GM23248 (cell line): ENCODE measurements around the gene SLC25A38. TPM values are rescaled to one million over a fixed set of nuclear protein-coding genes. Genes with fewer than 3 reads are reported as not detected.

ENCODE experiments used
- DNase-seq: peaks from one replicate; pipeline ENCODE4 v3.0.0-alpha.2; 2015
- H2AFZ ChIP-seq: fragments of 200-600 bp; sonication (generic); 2 replicates; pipeline ENCODE4 v1.6.1; 2016; ENCODE audit warnings: antibody characterized with exemption
- H3F3A ChIP-seq: fragments of 200-600 bp; sonication (generic); 2 replicates; pipeline ENCODE4 v1.6.1; 2016; ENCODE audit warnings: mild to moderate bottlenecking, antibody characterized with exemption, mixed run types; ENCODE audit not compliant: insufficient read depth
- H3K27ac ChIP-seq: fragments of 200-600 bp; sonication (generic); 2 replicates; pipeline ENCODE4 v1.5.1; 2016; ENCODE audit warnings: mild to moderate bottlenecking
- H3K27me3 ChIP-seq: fragments of 200-600 bp; sonication (generic); replicated peaks from 2 replicates; pipeline ENCODE4 v1.6.1; 2016; ENCODE audit warnings: mild to moderate bottlenecking; ENCODE audit not compliant: insufficient read depth
- H3K36me3 ChIP-seq: fragments of 200-600 bp; sonication (generic); 2 replicates; pipeline ENCODE4 v1.6.1; 2016; ENCODE audit warnings: low read depth, mild to moderate bottlenecking
- H3K4me1 ChIP-seq: fragments of 200-600 bp; sonication (generic); 2 replicates; pipeline ENCODE4 v1.6.1; 2016; ENCODE audit warnings: mild to moderate bottlenecking; ENCODE audit not compliant: insufficient read depth
- H3K4me2 ChIP-seq: fragments of 200-600 bp; sonication (generic); one replicate; pipeline ENCODE4 v1.6.1; 2016; ENCODE audit warnings: mild to moderate bottlenecking; ENCODE audit not compliant: unreplicated experiment
- H3K4me3 ChIP-seq: fragments of 200-600 bp; sonication (generic); 2 replicates; pipeline ENCODE4 v1.5.1; 2016; ENCODE audit warnings: mild to moderate bottlenecking
- H3K79me2 ChIP-seq: fragments of 200-600 bp; sonication (generic); 2 replicates; pipeline ENCODE4 v1.6.1; 2016; ENCODE audit warnings: mild to moderate bottlenecking; ENCODE audit not compliant: insufficient read depth
- H3K9ac ChIP-seq: fragments of 200-600 bp; sonication (generic); 2 replicates; pipeline ENCODE4 v1.6.1; 2016; ENCODE audit warnings: mild to moderate bottlenecking
- H3K9me2 ChIP-seq: fragments of 200-600 bp; sonication (generic); 2 replicates; pipeline ENCODE4 v1.6.1; 2016; ENCODE audit warnings: mixed run types, mild to moderate bottlenecking, moderate library complexity; ENCODE audit not compliant: insufficient read depth
- H3K9me3 ChIP-seq: fragments of 200-600 bp; sonication (generic); one replicate; pipeline ENCODE4 v1.6.1; 2017; ENCODE audit warnings: low read depth
- H4K20me1 ChIP-seq: fragments of 200-600 bp; sonication (generic); 2 replicates; pipeline ENCODE4 v1.6.0; 2016; ENCODE audit not compliant: insufficient read depth
- EZH2 ChIP-seq: fragments of 200-600 bp; sonication (generic); IDR thresholded peaks from 2 replicates; pipeline ENCODE4 v1.6.1; 2018; ENCODE audit warnings: antibody characterized with exemption, mild to moderate bottlenecking; ENCODE audit not compliant: insufficient read depth, poor library complexity, severe bottlenecking
- EZH2phosphoT487 ChIP-seq: fragments of 200-600 bp; sonication (generic); IDR thresholded peaks from 2 replicates; pipeline ENCODE4 v1.6.1; 2018; ENCODE audit warnings: antibody characterized with exemption, moderate library complexity, mild to moderate bottlenecking, low read depth; ENCODE audit not compliant: insufficient read depth
- WGBS, 2 experiments: methylation state at CpG; one replicate each; pipeline ENCODE4 v1.1.6; 2015 to 2017; ENCODE audit warnings: low lambda C conversion rate in 2 of 2, low coverage in 1 of 2; ENCODE audit errors: missing lambda C conversion rate in 2 of 2; 5-methylcytosine and 5-hydroxymethylcytosine counted together
- in situ Hi-C: fragments of 300-500 bp; cut with MboI; formaldehyde crosslinking; loops from 2 replicates; pipeline ENCODE4 v1.15.0; 2020
- polyA plus RNA-seq: library from polyadenylated mRNA; unstranded; fragments of >200 nt; fragmentation: Nextera tagmentation; extraction: Ambion mirVana; gene quantifications from 2 replicates; pipeline ENCODE4 v1.2.1, GENCODE V29; 2016
- total RNA-seq: library from RNA; depleted of rRNA; stranded (reverse); fragments of >200 nt; shearing (Covaris generic); gene quantifications from 2 replicates; pipeline ENCODE4 v1.2.3, GENCODE V29; 2014

SLC25A38 gene
- total and polyA plus RNA-seq, 2 experiments from 2014 or later = 23.9 to 40.1 TPM

DNA sequence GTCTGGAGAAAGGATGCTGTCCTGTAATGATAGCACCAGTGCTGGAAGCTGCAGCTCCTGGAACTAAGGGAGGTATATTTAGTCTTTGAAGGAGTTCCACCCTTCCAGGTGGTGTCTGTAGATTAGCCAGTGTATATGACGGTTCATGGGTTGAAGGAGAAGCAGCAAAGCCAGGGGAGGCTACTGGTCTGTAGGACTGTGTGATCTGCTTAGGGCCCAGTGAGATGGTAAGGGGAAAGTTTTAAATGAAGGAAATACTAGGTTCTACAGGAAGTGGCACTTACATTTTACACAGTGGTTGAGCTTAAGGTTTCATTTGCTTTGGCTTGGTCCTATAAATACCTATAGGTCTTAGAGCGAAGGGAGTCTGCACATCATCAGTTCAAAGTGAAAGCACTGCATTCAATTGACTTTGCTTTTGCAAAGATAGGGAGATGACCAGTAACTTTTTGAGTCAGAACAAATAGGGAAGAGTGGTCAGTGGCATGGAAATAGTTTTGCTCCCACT is 5.6 kb downstream of the SLC25A38 start:
- WGBS, 2 experiments = 93 to 96% methylated on average over 2 of the region's 2 CpGs

DNA sequence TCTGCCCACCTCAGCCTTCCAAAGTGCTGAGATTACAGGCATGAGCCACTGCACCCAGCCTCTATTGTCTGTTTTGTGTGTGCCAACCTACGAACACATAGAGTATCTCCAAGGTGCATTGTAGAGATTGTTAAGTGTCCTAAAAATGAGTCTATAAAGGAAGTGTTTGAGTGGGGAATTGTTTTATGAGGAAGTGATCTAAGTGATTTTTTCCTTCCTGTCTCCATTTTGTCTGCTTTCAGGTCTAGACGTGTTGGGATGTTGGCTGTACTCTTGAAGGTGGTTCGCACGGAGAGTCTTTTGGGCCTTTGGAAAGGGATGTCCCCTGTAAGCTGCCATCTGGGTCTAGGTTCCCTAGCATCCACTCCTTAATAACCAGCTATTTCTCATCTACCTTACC is 7.0 kb downstream of the SLC25A38 start:
- DNase-seq = no peak
- 91 to 95% methylated on average over 4 of the region's 4 CpGs for WGBS, 2 experiments
- Histone ChIP-seq H3K79me2 (peaks cover 67% of the 10 kb centered on the region), H3K9me3 (no peaks in the 10 kb centered on the region), H3K4me3 (no peak overlapping the region), H3K27ac (no peak overlapping the region), H4K20me1 (no peaks in the 10 kb centered on the region), H3F3A (no peaks in the 10 kb centered on the region), H3K9ac (no peak overlapping the region), H3K36me3 (peaks cover 18% of the 10 kb centered on the region; the same call in 1 of the 2 replicates), H2AFZ (no peak overlapping the region), H3K9me2 (no peaks in the 10 kb centered on the region), H3K4me1 (peaks cover 1% of the 10 kb centered on the region; the same call in 1 of the 2 replicates), H3K27me3 (no peaks in the 10 kb centered on the region), H3K4me2 (no peak overlapping the region)
- in situ Hi-C loops = no loop called here
- no peak for TF ChIP-seq EZH2
- no peak for TF ChIP-seq EZH2phosphoT487

More for the DNA sequence above, 5.6 kb downstream of the SLC25A38 start:
- H3K36me3 ChIP-seq = peaks cover 8% of the 10 kb centered on the region; the same call in 1 of the 2 replicates
- no peak for DNase-seq
- H3K9me3 ChIP-seq = no peaks in the 10 kb centered on the region
- H3K27me3 ChIP-seq = no peaks in the 10 kb centered on the region
- no peaks in the 10 kb centered on the region for H3K9me2 ChIP-seq
- H3K4me1 ChIP-seq = peaks cover 9% of the 10 kb centered on the region
- H3K4me3 ChIP-seq = no peak overlapping the region
- H3K27ac ChIP-seq = no peak overlapping the region
- no peak overlapping the region for H3K9ac ChIP-seq
- in situ Hi-C loops = no loop called here
- no peak for TF ChIP-seq EZH2phosphoT487
- no peak for TF ChIP-seq EZH2
- H2AFZ ChIP-seq = no peak overlapping the region
- H3K4me2 ChIP-seq = no peak overlapping the region
- no peaks in the 10 kb centered on the region for H4K20me1 ChIP-seq
- no peaks in the 10 kb centered on the region for H3F3A ChIP-seq
- H3K79me2 ChIP-seq = peaks cover 77% of the 10 kb centered on the region

DNA sequence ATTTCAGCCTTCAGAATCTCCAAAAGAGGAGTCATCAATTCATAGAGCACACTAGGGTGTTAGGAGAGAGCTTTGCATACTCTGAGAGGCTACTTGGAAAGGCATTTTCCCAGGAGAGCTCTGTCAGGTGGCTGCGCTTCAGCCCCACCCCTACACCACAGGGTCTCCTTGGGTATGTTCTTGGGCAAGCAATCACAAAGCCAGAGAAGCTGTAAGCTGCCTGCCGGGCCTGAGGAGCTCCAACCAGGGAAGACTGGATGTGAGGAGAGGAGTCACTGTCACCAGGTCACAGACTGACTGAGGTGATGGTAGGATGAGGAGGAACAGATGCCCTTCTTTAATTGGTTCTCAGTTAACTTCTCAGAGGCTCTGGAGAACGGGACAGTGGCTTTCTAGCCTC is 13.5 kb downstream of the SLC25A38 start:
- H4K20me1 ChIP-seq = no peaks in the 10 kb centered on the region
- H3K9me2 ChIP-seq = no peaks in the 10 kb centered on the region
- no peaks in the 10 kb centered on the region for H3K4me1 ChIP-seq
- DNase-seq = no peak
- H3K27ac ChIP-seq = no peak overlapping the region
- H3K4me3 ChIP-seq = no peak overlapping the region
- H2AFZ ChIP-seq = no peak overlapping the region
- H3K9me3 ChIP-seq = no peaks in the 10 kb centered on the region
- in situ Hi-C loops = no loop called here
- 0 out of 2 replicates have a peak, but pooled peaks cover 2% of the 10 kb centered on the region for H3K79me2 ChIP-seq
- H3K9ac ChIP-seq = no peak overlapping the region
- H3K27me3 ChIP-seq = no peaks in the 10 kb centered on the region
- no peaks in the 10 kb centered on the region for H3F3A ChIP-seq
- TF ChIP-seq EZH2phosphoT487 (no peak), EZH2 (no peak)
- peaks cover 33% of the 10 kb centered on the region; the same call in 1 of the 2 replicates for H3K36me3 ChIP-seq
- WGBS, 2 experiments = 79 to 84% methylated on average over 3 of the region's 3 CpGs
- H3K4me2 ChIP-seq = no peak overlapping the region

DNA sequence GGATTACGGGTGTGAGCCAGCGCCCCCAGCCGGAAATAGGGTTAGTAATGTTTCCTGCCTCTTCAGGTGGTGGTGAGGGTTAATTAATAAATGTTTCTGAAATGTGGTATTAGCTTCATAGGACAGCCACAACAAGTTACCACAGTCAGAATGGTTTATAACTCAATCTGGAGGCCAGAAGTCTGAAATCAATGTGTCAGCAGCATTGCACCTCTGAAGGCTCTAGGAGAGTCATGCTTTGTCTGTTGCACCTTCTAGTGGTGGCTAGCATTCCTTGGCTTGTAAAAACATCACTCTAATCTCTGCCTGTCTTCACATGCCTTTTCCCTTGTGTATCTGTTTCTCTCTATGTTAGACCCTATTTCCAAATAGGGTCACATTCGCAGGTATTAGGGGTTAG is 15.5 kb downstream of the SLC25A38 start:
- Histone ChIP-seq H3K79me2 (no peaks in the 10 kb centered on the region), H3K4me3 (no peak overlapping the region), H3K9me3 (no peaks in the 10 kb centered on the region), H3K9ac (no peak overlapping the region), H3K4me1 (no peaks in the 10 kb centered on the region), H4K20me1 (no peaks in the 10 kb centered on the region), H3K27ac (no peak overlapping the region), H3K9me2 (no peaks in the 10 kb centered on the region), H3K4me2 (no peak overlapping the region), H3F3A (no peaks in the 10 kb centered on the region), H3K36me3 (peaks cover 26% of the 10 kb centered on the region; the same call in 1 of the 2 replicates), H2AFZ (no peak overlapping the region), H3K27me3 (no peaks in the 10 kb centered on the region)
- 83 to 89% methylated on average over 4 of the region's 4 CpGs for WGBS, 2 experiments
- in situ Hi-C loops = no loop called here
- no peak for TF ChIP-seq EZH2
- DNase-seq = no peak
